Ecto neural progenitor cell (in vitro differentiated cells): ENCODE measurements around the gene TRUB1.
"Not testable (repeated sequence)": the region's sequence is repeated elsewhere in the genome, so short reads cannot be mapped to it uniquely, and the experiment has no call there.

Experiments
- DNase-seq: peaks from one replicate; pipeline ENCODE4 v3.0.0-alpha.2; 2018; ENCODE audit warnings: low spot score

TRUB1 gene

DNA sequence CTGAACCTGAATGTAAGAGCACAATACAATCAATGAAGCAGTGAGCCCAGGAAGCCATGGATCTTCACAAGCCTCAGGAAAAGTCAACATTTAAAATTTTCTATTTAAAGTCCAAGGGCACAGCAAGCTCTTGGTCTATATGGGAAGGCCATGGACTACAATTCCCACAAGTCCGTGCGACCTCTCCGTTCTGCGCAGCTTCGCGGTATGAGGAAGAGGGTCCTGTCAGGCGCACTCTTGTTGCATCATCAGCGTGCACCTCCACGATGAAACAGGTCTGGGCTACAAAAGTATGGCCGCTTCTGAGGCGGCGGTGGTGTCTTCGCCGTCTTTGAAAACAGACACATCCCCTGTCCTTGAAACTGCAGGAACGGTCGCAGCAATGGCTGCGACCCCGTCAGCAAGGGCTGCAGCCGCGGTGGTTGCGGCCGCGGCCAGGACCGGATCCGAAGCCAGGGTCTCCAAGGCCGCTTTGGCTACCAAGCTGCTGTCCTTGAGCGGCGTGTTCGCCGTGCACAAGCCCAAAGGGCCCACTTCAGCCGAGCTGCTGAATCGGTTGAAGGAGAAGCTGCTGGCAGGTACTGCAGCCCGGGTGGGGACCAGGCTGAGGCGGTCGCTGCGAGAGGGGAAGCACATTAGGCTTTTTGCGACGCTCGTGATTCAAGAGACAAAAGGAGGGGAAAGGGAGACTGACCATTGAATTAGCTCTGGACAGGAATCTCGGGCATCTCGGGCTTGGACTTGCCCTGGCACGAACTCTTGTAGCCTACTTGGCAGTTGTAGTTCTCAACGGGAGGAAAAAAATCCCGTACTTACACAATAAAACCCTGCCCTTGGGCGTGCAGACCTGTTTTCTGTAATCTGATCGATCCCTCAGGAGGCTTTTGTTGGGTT, at the start of gene TRUB1:
Gene TRUB1, plus strand, starts transcription at position 234 of the 894 bp plus-strand sequence. Its CDS starts 59 bp downstream, at position 293.
- DNase-seq, result peak; percentile 89

DNA sequence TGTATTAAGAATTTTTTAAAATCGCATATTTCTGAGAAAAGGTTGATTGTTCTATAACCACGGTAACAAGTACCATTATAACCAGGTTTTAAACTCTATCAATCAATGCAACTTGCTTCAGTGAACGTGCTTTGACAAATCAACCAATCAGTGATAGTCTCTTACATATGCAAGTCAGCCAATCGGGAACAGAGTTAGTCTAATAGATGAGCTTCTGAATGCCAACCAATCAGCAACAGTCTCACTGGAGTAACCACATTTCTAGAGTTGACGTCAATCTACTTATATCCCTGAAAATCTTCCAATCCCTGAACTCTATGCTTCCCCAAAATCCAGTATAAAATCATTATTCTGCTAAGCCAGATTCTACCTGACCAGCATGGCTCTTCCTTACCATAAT, 44.7 kb upstream of the TRUB1 start:
- DNase-seq, result no peak

DNA sequence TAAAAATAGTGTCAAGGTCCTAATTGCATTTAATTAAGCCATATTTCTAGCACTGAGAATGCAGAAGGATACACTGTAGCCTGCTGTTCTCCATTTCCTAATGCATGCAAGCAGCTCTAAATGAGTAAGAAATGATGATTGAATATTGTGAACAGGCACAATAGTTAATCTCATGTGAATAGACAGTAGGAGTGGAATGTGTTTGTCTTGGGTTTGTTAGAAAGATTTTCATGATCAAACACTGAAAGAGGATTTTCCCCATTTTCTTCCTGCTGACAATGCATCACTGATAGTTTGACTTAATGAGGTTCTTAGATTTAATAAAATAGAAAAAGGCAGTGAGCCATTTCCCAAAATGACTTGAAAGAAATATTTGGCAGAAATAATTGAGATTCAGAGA, 43.1 kb upstream of the TRUB1 start:
- DNase-seq, result no peak

DNA sequence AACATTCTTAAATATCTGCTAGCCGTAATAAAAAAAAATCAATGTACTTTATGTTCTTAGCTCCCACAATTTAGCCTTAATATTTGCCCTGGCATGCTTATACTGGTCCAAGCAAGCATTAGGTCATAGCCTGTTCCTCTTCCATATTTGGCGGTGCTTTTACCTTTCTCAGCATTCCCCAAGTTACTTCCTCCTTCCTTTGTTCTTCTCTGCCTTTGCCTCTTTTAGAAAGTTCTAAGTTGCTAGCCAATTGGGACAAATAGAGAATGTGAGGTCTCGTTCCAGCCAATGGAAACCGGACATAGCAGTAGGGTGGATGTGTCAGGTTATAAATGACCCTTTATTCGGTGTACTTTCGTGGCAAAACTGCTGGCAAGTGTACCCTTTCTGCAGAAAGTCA, 41.0 kb upstream of the TRUB1 start:
- not testable (repeated sequence) for DNase-seq

DNA sequence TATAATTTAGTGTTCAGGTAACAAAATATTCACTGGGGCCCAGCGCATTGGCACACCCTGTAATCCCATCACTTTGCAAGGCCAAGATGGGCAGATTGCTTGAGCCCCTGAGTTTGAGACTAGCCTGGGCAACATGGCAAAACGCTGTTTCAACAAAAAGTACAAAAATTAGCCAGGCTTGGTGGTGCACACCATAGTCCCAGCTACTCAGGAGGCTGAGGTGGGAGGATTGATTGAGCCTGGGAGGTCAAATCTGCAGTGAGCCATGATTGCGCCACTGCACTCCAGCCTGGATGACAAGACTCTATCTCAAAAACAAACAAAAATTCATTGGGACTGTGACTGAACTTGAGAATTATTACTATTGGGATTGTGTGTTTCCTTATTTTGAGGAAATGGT, 40.4 kb upstream of the TRUB1 start:
- DNase-seq, result no peak

DNA sequence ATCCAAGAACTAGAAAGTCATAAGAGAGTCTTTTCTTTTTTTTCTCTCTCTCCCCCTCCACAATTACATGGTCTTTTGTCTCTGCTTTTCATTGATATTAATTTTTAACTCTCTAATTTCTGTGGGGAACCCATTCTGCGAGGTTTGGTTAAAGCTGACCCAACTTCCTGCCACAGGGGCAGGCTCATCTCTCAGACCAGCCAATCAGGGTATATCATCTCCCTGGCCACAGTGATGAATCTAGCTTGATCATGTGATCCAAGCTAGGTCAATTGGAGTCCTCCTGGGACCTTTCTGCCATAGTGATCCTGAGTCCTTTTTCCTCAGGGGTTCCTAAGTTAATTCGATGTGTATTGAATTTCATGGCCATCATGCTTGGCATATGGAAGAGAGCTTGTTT, 38.0 kb upstream of the TRUB1 start:
- no peak for DNase-seq

DNA sequence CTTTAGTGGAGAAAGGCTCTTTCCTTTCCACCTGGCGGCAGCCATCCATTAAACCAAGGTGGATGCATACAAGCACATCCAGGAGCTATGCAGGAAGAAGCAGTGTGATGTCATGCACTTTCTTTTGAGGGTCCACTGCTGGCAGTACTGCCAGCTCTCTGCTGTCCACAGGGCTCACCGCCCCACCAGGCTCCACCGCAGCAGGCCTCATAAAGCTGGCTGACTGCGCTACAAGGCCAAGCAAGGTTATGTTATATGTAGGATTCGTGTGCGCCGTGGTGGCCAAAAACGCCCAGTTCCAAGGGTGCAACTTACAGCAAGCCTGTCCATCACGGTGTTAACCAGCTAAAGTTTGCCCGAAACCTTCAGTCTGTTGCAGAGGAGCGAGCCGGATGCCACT, 37.3 kb upstream of the TRUB1 start:
- no peak for DNase-seq

DNA sequence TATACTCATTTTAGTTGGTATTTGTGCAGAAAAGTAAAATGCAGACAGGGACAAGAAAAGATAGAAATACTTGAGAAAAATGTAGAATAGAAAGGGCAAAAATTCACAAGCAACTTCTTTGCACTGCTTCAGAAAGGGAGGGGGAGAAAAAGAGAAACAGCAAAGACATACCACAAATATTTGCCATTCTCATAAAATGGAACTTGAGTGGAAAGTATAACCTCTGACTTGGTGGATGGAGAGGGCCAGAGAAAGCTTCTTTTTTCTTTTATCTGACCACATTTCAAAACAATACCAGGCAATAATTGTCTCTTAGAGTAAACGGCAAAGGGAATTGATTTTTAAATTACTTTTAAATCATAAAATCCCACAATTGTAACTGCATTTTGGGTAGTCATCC, 35.8 kb upstream of the TRUB1 start:
- no peak for DNase-seq

DNA sequence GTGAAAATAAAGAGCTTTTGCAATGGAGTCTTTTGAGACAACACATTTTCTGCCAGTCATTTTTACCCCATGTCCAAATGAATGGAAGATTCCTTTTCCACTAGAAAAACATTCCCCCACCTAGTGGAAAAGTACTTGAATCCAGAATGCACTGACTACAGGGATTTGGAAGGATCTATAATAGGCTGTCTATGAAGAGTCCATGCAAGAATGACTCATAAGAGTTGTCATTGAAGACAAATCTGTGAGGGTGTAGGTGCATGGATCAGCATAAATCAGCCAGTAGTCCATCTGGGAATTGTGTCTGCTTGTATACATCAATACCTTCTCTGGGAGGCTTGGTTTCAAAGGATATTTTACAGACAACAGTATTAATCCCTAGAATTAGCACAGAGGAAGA, 32.5 kb upstream of the TRUB1 start:
- DNase-seq, result no peak

DNA sequence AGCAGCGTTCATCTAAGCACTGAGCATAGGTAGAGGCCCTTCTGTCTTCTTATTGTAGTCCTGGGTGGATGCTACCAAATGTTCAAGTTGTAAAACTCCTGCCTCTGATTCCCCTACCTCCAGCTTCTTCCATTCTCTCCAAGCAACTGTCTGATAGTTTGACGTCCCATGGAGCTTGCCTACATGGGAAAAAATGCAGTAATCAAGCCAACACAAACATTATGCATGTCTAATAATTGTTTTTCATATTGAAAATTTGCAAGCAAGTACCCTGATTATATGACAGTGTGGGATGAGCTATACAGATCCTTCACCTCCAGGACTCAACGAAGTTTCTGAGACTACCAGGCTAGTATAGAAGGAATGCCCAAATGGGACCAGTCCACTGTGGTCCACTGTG, 31.0 kb upstream of the TRUB1 start:
- DNase-seq, result no peak

DNA sequence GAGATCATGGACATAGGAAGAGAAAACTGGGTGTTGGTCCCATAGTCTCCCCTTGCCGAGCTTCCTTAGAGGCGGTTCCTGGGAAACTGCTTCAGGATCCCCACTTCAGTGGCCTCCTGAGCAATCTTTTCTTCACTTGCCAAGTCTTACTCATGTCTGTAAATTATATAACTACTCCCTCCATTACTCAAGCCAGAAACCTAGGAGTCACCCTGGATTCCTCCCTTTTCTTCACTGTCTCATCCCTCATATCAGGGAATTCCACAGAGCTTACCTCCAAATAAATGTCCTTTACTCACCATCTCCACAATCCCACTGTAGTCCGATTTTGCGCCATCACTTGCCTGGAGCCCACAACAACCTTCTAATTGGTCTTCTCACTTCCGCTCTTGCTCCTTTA, 29.1 kb upstream of the TRUB1 start:
- DNase-seq, result no peak

DNA sequence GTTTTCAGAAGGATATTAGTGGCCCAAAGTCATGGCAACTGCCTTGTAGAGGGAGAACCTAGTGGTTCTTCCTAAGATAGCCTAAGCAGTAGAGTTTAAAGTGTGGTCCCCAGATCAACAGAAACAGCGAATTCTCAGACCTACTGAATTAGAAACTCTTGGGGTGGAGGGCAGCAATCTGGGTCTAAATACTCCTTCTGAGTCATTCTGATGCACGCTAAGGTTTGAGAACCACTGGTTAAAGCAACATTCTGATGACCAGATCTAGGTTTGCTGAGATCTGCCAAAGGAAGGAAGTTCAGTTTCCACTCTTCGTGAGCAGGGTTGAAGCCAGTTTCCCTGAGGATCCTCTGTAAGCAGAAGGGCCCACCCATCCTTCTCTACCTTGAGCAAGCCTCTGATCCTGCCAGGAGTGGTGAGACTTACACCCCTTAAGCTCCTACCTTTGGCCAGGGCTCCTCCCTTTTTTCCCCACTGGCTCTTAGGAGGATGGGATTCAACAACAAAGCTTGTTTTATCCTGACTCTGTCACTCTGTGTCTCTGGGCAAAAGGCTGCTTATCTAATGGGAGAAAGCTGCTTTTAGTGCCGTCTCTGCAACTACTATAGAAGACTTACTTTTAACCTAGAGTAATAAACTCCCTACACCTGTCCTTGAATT, 26.8 kb upstream of the TRUB1 start:
- DNase-seq, result no peak

DNA sequence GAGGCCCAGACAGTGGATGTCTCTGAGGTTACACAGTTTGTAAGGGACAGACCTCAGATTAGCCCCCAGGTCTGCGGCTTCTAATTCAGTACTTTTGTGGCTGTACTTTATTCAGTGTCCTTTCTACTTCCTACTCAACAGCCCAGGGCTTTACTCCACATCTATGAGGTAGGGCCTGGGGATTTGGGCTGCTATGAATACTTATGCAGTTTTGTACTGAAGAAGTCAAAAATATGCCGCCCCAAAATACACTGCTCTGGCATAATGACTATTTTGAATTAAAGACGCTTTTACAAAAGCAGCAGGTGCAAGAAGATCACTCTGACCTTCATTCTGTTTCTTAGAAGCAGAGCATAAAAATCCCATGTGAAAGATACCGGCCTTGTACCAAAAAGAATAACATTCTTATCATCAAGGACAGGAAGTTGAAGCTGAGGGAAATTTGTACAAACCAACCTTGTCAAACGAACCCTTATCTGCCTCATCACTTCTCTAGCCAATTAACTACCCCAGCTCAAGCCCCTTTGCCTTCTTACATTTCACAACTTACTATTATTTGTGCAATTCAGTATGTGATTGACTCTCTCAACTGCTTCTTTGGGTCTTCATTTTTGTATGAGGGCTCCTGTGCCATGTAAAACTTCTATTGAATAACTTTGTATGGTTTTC, 26.1 kb upstream of the TRUB1 start:
- no peak for DNase-seq

DNA sequence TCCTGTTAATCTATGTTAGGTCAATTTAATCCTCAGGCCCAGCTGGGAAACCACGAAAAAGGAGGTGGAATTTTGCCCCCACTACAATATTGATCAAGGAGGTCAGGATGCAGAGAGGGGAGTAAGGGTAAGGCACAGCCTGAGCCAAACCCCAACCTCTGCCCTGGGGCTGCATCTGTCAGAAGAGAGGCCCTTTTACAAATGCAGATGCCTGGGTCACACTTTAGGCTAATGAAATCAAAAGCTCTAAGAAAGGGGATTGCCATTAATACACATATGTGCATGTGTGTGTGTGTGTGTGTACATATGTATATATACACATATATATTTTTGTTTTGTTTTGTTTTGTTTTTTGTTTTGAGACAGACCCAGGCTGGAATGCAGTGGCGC, 25.5 kb upstream of the TRUB1 start:
- DNase-seq, result no peak

DNA sequence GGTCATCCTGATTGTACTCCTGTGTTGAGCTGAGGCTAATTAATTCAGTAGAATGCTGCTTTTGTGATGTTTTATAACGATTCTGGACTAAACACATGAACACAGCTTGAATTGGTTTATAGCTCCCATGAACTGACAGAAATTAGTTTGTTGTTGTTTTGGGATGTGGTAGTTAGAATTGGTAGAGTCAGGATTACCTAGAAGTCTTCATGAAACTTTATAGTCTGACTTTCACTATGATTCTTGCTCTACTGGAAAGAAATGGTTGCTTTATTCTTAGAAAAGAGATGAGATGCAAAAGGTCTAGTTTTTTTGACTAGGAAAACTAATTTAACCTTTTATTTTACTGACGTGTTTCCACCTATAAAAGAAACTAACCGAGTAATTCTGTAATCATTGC, 23.4 kb upstream of the TRUB1 start:
- DNase-seq, result no peak

DNA sequence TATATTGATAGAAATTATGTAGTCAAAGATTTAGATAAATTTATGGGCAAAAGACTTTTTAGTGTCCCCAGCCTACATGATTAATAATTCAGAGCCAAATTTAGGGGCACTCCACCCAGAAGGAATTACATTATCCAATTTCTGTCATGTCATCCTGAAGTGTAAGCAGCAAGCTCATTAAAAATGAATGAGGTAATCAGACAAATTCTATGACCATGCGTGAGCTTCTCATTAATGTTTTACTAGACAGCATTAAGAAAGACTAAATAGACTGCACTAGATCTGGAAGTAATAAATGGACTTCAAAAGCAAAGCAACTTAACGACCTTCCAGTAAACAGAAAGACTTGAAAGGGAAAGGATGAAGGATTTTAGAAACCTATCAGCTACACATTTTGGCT, 22.7 kb upstream of the TRUB1 start:
- no peak for DNase-seq

DNA sequence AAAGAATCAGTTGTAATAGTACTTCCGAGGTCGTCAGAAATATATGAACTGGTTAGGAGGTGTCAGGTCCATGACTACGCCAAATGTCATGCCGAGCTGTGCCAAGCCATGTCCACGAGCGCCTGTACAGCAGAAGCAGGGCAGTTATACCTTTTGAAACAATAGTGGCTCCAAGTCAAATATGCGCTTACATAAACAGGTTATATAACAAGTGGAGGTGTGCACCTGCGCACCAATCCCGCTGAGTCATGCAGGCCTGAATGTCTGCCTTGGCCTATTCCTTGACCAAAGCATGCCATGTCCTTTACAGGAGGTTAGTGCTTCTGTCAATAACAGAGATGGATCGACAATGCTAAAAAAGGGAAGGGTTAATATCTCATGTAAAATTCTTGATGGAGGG, 21.3 kb upstream of the TRUB1 start:
- no peak for DNase-seq

DNA sequence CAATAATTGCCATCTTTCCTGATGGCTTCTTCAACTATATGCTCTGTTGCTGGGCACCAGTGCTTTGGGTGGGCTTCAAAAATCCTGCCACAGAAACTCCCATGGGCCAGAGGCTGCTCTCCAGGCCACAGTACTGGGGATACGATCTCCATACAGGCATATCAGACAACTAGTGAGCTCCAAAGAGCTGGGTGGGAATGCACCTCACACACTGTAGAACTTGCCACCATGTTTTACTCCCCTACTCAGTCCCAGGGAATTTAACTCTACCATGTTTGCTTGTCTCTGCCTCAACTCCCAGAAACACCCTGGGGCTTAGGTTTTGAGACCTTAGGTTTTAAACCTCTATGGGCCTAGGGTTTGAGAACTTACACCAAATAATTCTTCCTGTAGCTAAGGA, 20.5 kb upstream of the TRUB1 start:
- DNase-seq, result no peak

DNA sequence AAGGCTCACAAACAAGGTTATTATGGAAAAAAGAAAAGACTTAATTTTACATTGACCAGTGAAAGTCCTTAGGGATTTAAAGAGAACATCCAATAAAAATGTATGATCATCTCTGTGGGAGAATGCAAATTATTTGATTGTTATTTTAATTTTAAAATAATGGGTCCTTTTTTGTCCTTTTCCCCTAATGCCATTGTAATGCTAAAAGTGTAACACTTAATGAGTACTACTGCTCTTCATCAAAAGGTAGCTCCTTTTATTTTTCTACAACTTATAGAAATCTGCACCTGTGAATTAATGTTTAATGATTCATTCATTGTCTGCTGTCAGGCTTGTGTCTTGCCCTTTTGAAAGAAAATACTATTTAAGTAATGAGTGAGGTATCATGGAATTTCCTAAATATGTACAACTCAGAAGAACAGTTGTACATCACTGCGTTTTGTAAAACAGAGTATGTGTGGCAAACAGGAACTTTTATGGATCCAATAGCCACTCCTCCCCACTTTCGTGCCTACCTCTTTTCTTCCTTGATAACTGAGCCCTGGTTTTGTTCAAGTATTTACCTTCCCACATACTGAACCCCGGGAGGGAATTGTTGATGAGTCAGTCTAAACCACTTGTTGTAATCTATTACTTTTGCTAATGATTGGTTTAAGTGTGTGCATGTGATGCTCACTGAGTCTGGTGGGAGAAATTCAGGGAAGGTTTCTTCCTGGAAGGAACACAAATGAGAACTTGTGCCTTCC, 19.9 kb upstream of the TRUB1 start:
- DNase-seq, result no peak

DNA sequence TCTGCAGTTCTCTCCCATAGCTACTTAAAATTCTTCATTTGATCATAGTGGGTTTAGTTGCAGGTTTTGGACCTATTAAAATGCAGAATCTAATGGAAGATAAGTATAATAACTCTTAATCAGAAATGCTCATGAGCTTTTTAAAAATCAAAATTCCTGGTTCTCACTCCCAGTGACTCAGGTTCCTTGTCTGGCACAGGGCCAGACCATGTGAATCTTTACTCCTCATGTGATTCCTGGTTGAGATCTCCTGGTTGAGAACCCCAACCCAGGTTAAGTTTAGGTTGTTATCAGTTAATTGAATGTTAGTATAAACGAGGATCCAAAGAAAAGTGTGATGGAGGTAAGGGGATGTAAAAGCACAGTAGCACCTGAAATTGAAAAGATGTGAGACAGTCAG, 17.5 kb upstream of the TRUB1 start:
- no peak for DNase-seq

DNA sequence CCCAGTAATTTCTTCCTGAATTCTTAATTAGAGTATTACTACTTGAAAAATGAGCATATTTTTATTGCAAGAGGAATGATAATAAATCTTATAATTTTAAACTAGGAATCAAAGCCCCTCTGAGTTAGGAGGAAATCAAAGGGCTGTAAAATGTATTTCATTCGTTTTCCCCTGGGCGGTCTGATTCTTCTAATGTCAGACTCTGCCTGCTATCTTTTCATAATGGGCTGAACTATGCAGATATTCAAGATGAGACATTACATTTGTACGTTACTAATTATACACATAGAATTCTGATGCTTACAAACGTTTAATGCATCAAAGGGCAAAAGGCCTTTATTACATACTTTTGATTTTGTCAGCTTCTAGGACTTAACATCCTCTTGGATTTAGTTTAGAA, 16.0 kb upstream of the TRUB1 start:
- no peak for DNase-seq

DNA sequence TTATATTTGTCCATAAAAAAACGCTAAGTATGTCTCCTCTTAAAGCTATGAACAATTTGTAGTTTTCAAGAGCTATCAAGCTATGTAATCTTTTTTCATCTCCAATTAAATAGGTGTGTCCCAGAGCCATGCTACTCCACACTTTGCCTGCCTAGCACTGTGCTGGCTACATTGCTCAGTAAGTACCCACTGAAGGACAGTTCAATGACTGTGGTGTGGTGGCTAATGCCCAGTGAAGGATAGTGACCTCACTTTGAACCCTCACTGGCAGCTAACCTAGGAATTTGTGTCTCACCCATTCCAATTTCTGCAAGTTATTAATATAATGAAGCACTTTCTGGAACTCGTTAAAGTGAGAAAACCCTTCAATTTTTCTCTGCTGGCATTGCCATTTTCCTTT, 14.4 kb upstream of the TRUB1 start:
- DNase-seq, result no peak
